ENCODE results near the gene TMOD2. TPM values are rescaled to one million over a fixed set of nuclear protein-coding genes. Genes with fewer than 3 reads are reported as not detected.
"Not testable (repeated sequence)": the region's sequence is repeated elsewhere in the genome, so short reads cannot be mapped to it uniquely, and the experiment has no call there.

Gene TMOD2
- total RNA-seq, 1 experiment from 2014 or later: 3.0 TPM

- H3K79me2 ChIP-seq (ENCODE audit: insufficient read depth, low read length); H3K23me2 ChIP-seq (ENCODE audit: insufficient read length, low read depth, low read length, poor library complexity, severe bottlenecking); H3K27ac Mint-ChIP-seq; H2BK120ac ChIP-seq (ENCODE audit: low read depth, low read length, poor library complexity, severe bottlenecking); H3K56ac ChIP-seq (ENCODE audit: insufficient read length, low read depth, low read length); H2AFZ ChIP-seq (ENCODE audit: low read length); H3K27ac ChIP-seq (ENCODE audit: insufficient read length, low read depth, low read length); H3K9me3 ChIP-seq (ENCODE audit: control insufficient read depth, low read depth, low read length); H3K4ac ChIP-seq (ENCODE audit: low read depth, low read length); H3K18ac ChIP-seq (ENCODE audit: insufficient read length, low read depth, low read length); H4K91ac ChIP-seq (ENCODE audit: insufficient read length, low read depth, low read length); H4K8ac ChIP-seq (replicated peaks; ENCODE audit: insufficient read length, low read depth, low read length); H2AK5ac ChIP-seq (ENCODE audit: insufficient read length, low read length); H3K27me3 ChIP-seq (ENCODE audit: insufficient read depth, low read length); H4K20me1 ChIP-seq (ENCODE audit: control insufficient read depth, insufficient read depth, insufficient read length); H3K9ac ChIP-seq (ENCODE audit: extremely low read depth, insufficient read length, low read length); H3T11ph ChIP-seq (ENCODE audit: low read length); H2BK12ac ChIP-seq (ENCODE audit: insufficient read length, low read depth, low read length); H4K5ac ChIP-seq (ENCODE audit: insufficient read length, low read depth, low read length); H3K14ac ChIP-seq (ENCODE audit: insufficient read depth, low read length); H3K4me1 ChIP-seq (ENCODE audit: insufficient read depth, low read length); H3K23ac ChIP-seq (ENCODE audit: insufficient read length, low read depth, low read length); H3K79me1 ChIP-seq (ENCODE audit: insufficient read depth, low read depth, low read length, poor library complexity, severe bottlenecking); H2BK5ac ChIP-seq (ENCODE audit: insufficient read length, low read length); H3K4me2 ChIP-seq (ENCODE audit: insufficient read depth, insufficient read length, low read length); H2BK15ac ChIP-seq (ENCODE audit: low read depth, low read length); H2BK20ac ChIP-seq (ENCODE audit: low read depth, low read length, poor library complexity, severe bottlenecking): not testable (repeated sequence)
- DNase-seq: peak; percentile 89
- H3K36me3 Mint-ChIP-seq (ENCODE audit: insufficient read depth in 1 of 3, low read depth in 3 of 3): peaks cover 0 to 12% (median 2%) of the 10 kb centered on the region in 3 experiments; a peak in 4 of 7 replicates
- peaks cover 9 to 13% of the 10 kb centered on the region in 2 experiments for H3K4me1 Mint-ChIP-seq
- 0 out of 3 replicates have a peak, but pooled peaks have one; percentile 48 for TF ChIP-seq CTCF (conservative IDR thresholded peaks at IDR 0.05)
- H3K4me3 Mint-ChIP-seq: peak overlapping the region in 1 of 2 experiments; percentile 21; a peak in 1 of 5 replicates
- no CpG with 5 or more reads among the region's 11 CpGs for WGBS (ENCODE audit: extremely low coverage, insufficient read length, low lambda C conversion rate)
- H3K27me3 Mint-ChIP-seq (ENCODE audit: low read depth): peaks cover 12% of the 10 kb centered on the region
- peaks cover 6 to 11% of the 10 kb centered on the region in 2 experiments; a peak in 2 of 5 replicates for H3K9me3 Mint-ChIP-seq
Observed at GRCh38 chr15:51787130-51787529, 35.7 kb downstream of the TMOD2 start.

GRCh38 chr15:51792474-51792873 lies 41.1 kb downstream of the TMOD2 start:
- no CpG with 5 or more reads among the region's 4 CpGs for WGBS (ENCODE audit: extremely low coverage, insufficient read length, low lambda C conversion rate)
- not testable (repeated sequence) for H3K4me1 Mint-ChIP-seq

More at GRCh38 chr15:51792474-51792873, 41.1 kb downstream of the TMOD2 start:
- H3K23ac ChIP-seq (ENCODE audit: insufficient read length, low read depth, low read length); H2AK5ac ChIP-seq (ENCODE audit: insufficient read length, low read length); H3K9me3 Mint-ChIP-seq; H2AFZ ChIP-seq (ENCODE audit: low read length); H4K5ac ChIP-seq (ENCODE audit: insufficient read length, low read depth, low read length); H4K20me1 ChIP-seq (ENCODE audit: control insufficient read depth, insufficient read depth, insufficient read length); H3T11ph ChIP-seq (ENCODE audit: low read length); H3K4me1 ChIP-seq (ENCODE audit: insufficient read depth, low read length); H3K9ac ChIP-seq (ENCODE audit: extremely low read depth, insufficient read length, low read length); H3K4ac ChIP-seq (ENCODE audit: low read depth, low read length); H2BK12ac ChIP-seq (ENCODE audit: insufficient read length, low read depth, low read length); H4K8ac ChIP-seq (replicated peaks; ENCODE audit: insufficient read length, low read depth, low read length); H3K56ac ChIP-seq (ENCODE audit: insufficient read length, low read depth, low read length); H3K4me2 ChIP-seq (ENCODE audit: insufficient read depth, insufficient read length, low read length); H3K79me2 ChIP-seq (ENCODE audit: insufficient read depth, low read length); H3K23me2 ChIP-seq (ENCODE audit: insufficient read length, low read depth, low read length, poor library complexity, severe bottlenecking); H3K14ac ChIP-seq (ENCODE audit: insufficient read depth, low read length); H2BK5ac ChIP-seq (ENCODE audit: insufficient read length, low read length); H3K36me3 Mint-ChIP-seq (ENCODE audit: insufficient read depth in 1 of 3, low read depth in 3 of 3); DNase-seq; H3K27ac Mint-ChIP-seq; H3K9me3 ChIP-seq (ENCODE audit: control insufficient read depth, low read depth, low read length); H3K27me3 ChIP-seq (ENCODE audit: insufficient read depth, low read length); H2BK20ac ChIP-seq (ENCODE audit: low read depth, low read length, poor library complexity, severe bottlenecking); H4K91ac ChIP-seq (ENCODE audit: insufficient read length, low read depth, low read length); H2BK120ac ChIP-seq (ENCODE audit: low read depth, low read length, poor library complexity, severe bottlenecking); H3K18ac ChIP-seq (ENCODE audit: insufficient read length, low read depth, low read length); H3K4me3 Mint-ChIP-seq; H3K79me1 ChIP-seq (ENCODE audit: insufficient read depth, low read depth, low read length, poor library complexity, severe bottlenecking); H2BK15ac ChIP-seq (ENCODE audit: low read depth, low read length); H3K27ac ChIP-seq (ENCODE audit: insufficient read length, low read depth, low read length): not testable (repeated sequence)
- peaks cover 12% of the 10 kb centered on the region for H3K27me3 Mint-ChIP-seq (ENCODE audit: low read depth)
